Esophagus squamous epithelium (tissue), 4 donors: ENCODE measurements around the gene RAPGEF3.

Experiments used
- POLR2A ChIP-seq, 4 donors: fragments of 450-650 bp; IDR thresholded peaks; one replicate each; pipeline ENCODE4 v1.6.1; 2017; ENCODE audit warnings: antibody characterized with exemption in 4 of 4, mild to moderate bottlenecking in 4 of 4, moderate library complexity in 3 of 4
- TF ChIP-seq, protein P1 (sequence below), 6 experiments: fragments of 450-650 bp in 4 of 6; fragments of 200-600 bp in 2 of 6; sonication (generic) in 2 of 6; IDR thresholded peaks; one replicate each; pipeline ENCODE4 v1.5.1; 2016 to 2019; ENCODE audit warnings: antibody characterized with exemption in 6 of 6, mild to moderate bottlenecking in 4 of 6, moderate library complexity in 4 of 6

DNA sequence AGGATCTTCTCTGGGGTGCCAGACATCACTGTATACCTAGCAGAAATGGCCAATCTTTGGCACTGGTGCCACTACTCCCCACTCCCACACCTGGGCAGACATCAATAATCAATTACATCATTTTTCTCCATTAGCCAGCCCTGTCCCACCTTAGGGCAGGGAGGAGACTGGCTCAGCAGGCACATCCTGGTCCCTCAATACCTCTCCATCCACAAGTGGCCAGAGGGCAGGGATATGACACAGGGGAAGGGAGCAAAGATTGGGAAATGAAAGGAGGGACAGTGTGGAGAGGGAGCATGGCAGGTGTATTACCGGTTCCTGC is 10.2 kb downstream of the RAPGEF3 start:
- TF ChIP-seq, protein P1, sequence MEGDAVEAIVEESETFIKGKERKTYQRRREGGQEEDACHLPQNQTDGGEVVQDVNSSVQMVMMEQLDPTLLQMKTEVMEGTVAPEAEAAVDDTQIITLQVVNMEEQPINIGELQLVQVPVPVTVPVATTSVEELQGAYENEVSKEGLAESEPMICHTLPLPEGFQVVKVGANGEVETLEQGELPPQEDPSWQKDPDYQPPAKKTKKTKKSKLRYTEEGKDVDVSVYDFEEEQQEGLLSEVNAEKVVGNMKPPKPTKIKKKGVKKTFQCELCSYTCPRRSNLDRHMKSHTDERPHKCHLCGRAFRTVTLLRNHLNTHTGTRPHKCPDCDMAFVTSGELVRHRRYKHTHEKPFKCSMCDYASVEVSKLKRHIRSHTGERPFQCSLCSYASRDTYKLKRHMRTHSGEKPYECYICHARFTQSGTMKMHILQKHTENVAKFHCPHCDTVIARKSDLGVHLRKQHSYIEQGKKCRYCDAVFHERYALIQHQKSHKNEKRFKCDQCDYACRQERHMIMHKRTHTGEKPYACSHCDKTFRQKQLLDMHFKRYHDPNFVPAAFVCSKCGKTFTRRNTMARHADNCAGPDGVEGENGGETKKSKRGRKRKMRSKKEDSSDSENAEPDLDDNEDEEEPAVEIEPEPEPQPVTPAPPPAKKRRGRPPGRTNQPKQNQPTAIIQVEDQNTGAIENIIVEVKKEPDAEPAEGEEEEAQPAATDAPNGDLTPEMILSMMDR (IDR thresholded peaks at IDR 0.05) = no peak
- no peak for TF ChIP-seq POLR2A (IDR thresholded peaks at IDR 0.05)
